OCI-LY7 (cell line): ENCODE data around the gene COX14. TPM values are rescaled to one million over a fixed set of nuclear protein-coding genes. Genes with fewer than 3 reads are reported as not detected.

Source experiments
- BruUV-seq: library from RNA; stranded (reverse); fragments of 400-500 nt; replicated peaks from 2 replicates; lab custom pipeline; 2021; lab: Mats Ljungman, UMichigan
- CTCF ChIA-PET: fragments of 300-600 bp; sonication (Branson Sonifier 250); formaldehyde crosslinking; loops from one replicate; lab custom pipeline; 2022; ENCODE audit warnings: antibody characterized with exemption; ENCODE audit not compliant: unreplicated experiment; lab: Charles Lee
- POLR2A ChIA-PET: fragments of 300-600 bp; sonication (Branson Sonifier 250); formaldehyde crosslinking; loops from one replicate; lab custom pipeline; 2022; ENCODE audit warnings: antibody characterized with exemption; lab: Charles Lee
- DNase-seq: peaks from one replicate; pipeline ENCODE4 v3.0.0-alpha.2; 2015; ENCODE audit warnings: low spot score
- H2AFZ ChIP-seq: fragments of 200-600 bp; sonication (generic), shearing (Covaris generic); 2 replicates; pipeline ENCODE4 v1.6.1; 2014; ENCODE audit warnings: mild to moderate bottlenecking, antibody characterized with exemption, low read length, moderate library complexity
- H3K27ac ChIP-seq: fragments of 200-600 bp; sonication (generic); 2 replicates; pipeline ENCODE4 v1.5.1; 2014; ENCODE audit warnings: mixed run types, low read depth, mild to moderate bottlenecking, moderate library complexity, low read length, inconsistent platforms; ENCODE audit not compliant: poor library complexity, severe bottlenecking
- H3K36me3 ChIP-seq: fragments of 200-600 bp; sonication (generic); 2 replicates; pipeline ENCODE4 v1.6.1; 2014; ENCODE audit warnings: mild to moderate bottlenecking, antibody characterized with exemption, low read length, moderate library complexity, mixed read lengths; ENCODE audit not compliant: insufficient read depth
- H3K4me1 ChIP-seq: fragments of 200-600 bp; sonication (generic); 2 replicates; pipeline ENCODE4 v1.5.1; 2014; ENCODE audit warnings: mild to moderate bottlenecking, low read length; ENCODE audit not compliant: insufficient read depth, poor library complexity, severe bottlenecking
- H3K4me2 ChIP-seq: fragments of 200-600 bp; sonication (generic); 2 replicates; pipeline ENCODE4 v1.6.1; 2014; ENCODE audit warnings: mild to moderate bottlenecking, low read length
- H3K4me3 ChIP-seq: fragments of 200-600 bp; sonication (generic); 2 replicates; pipeline ENCODE4 v1.5.1; 2014; ENCODE audit warnings: mild to moderate bottlenecking, low read depth, low read length; ENCODE audit not compliant: poor library complexity, severe bottlenecking
- H3K79me2 ChIP-seq: fragments of 200-600 bp; sonication (generic); 2 replicates; pipeline ENCODE4 v1.6.1; 2016; ENCODE audit warnings: low read depth, mild to moderate bottlenecking, low read length, moderate library complexity, mixed read lengths; ENCODE audit not compliant: insufficient read depth
- H3K9me2 ChIP-seq: fragments of 200-600 bp; sonication (generic); 2 replicates; pipeline ENCODE4 v1.6.1; 2016; ENCODE audit warnings: mild to moderate bottlenecking, low read length, mixed read lengths; ENCODE audit not compliant: insufficient read depth
- H3K9me3 ChIP-seq: fragments of 200-600 bp; sonication (generic); 2 replicates; pipeline ENCODE4 v1.6.1; 2014; ENCODE audit warnings: mild to moderate bottlenecking, mixed run types, low read length, mixed read lengths
- H4K20me1 ChIP-seq: fragments of 200-600 bp; sonication (generic); 2 replicates; pipeline ENCODE4 v1.6.1; 2014; ENCODE audit warnings: mild to moderate bottlenecking, antibody characterized with exemption, low read length, moderate library complexity, mixed read lengths; ENCODE audit not compliant: insufficient read depth
- EZH2phosphoT487 ChIP-seq: fragments of 200-600 bp; sonication (generic); IDR thresholded peaks from 2 replicates; pipeline ENCODE4 v1.6.1; 2018; ENCODE audit warnings: low read depth, borderline replicate concordance, mild to moderate bottlenecking, mixed run types, antibody characterized with exemption, low read length, moderate library complexity, mixed read lengths
- intact Hi-C: fragments of 100-400 bp; cut with micrococcal nuclease; formaldehyde crosslinking; loops from one replicate; pipeline ENCODE4 v1.10.0; 2022; ENCODE audit not compliant: unreplicated experiment
- total RNA-seq, 2 experiments: library from RNA; depleted of rRNA in 1 of 2; stranded (reverse); fragments of >200 nt in 1 of 2; shearing (Covaris generic) in 1 of 2; gene quantifications; 2 replicates each; pipeline ENCODE4 v1.2.3, GENCODE V29; 2014 to 2022
- TF ChIP-seq, protein P1 (sequence below): fragments of 200-600 bp; sonication (generic); conservative IDR thresholded peaks from 2 replicates; pipeline ENCODE4 v1.5.1; 2014; ENCODE audit warnings: mild to moderate bottlenecking, antibody characterized with exemption, low read length, moderate library complexity, mixed read lengths

Gene COX14
- total RNA-seq, 2 experiments from 2014 or later = 54.3 to 57.4 TPM

DNA sequence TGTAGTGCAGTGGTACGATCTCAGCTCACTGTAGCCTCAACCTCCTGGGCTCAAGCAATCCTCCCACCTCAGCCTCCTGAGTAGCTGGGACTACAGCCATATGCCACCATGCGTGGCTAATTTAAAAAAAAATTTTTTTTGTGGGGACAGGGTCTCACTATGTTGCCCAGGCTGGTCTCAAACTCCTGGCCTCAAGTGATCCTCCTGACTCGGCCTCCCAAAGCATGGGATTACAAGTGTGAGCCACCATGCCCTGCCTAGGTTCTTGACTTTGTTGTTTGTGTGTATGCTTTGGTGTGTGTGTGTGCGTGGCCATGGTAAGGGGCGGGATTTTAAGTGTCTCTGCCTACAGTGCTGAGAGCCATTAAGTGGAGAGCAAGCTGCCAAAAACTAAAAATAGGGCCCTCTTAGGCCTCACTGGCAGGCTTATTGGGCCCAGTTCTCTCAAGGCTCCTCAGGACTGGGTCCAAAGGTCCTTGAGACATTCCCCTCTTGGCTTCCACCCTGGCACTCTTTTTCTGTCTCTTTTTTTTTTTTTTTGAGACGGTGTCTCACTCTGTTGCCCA is 5.1 kb downstream of the COX14 start:
- no peaks in the 10 kb centered on the region for H3K9me2 ChIP-seq
- H3K4me2 ChIP-seq = no peak overlapping the region
- peaks cover 48% of the 10 kb centered on the region for H3K79me2 ChIP-seq
- intact Hi-C loops = no loop called here
- ChIA-PET POLR2A (interaction anchor here (0.9 to 1.2 kb wide), 3 partner anchors 11 to 18 kb away, joined by 3 to 5 read pairs (median 3); no protein-coding TSS in a partner anchor), CTCF (no interaction called here)
- peaks cover 60% of the 10 kb centered on the region for H3K36me3 ChIP-seq
- DNase-seq = no peak
- peaks cover 9% of the 10 kb centered on the region for H3K4me1 ChIP-seq
- BruUV-seq = no TSS peak
- no peak overlapping the region for H2AFZ ChIP-seq
- H3K4me3 ChIP-seq = no peak overlapping the region
- H3K27ac ChIP-seq = no peak overlapping the region
- H3K9me3 ChIP-seq = no peaks in the 10 kb centered on the region
- TF ChIP-seq, protein P1, sequence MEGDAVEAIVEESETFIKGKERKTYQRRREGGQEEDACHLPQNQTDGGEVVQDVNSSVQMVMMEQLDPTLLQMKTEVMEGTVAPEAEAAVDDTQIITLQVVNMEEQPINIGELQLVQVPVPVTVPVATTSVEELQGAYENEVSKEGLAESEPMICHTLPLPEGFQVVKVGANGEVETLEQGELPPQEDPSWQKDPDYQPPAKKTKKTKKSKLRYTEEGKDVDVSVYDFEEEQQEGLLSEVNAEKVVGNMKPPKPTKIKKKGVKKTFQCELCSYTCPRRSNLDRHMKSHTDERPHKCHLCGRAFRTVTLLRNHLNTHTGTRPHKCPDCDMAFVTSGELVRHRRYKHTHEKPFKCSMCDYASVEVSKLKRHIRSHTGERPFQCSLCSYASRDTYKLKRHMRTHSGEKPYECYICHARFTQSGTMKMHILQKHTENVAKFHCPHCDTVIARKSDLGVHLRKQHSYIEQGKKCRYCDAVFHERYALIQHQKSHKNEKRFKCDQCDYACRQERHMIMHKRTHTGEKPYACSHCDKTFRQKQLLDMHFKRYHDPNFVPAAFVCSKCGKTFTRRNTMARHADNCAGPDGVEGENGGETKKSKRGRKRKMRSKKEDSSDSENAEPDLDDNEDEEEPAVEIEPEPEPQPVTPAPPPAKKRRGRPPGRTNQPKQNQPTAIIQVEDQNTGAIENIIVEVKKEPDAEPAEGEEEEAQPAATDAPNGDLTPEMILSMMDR = no peak
- no peaks in the 10 kb centered on the region for H4K20me1 ChIP-seq

- H3K4me1 ChIP-seq = peaks cover 1% of the 10 kb centered on the region
- no peak overlapping the region for H3K4me2 ChIP-seq
- intact Hi-C loops = no loop called here
- POLR2A ChIA-PET = interaction anchor here (0.8 kb wide), 1 partner anchor 10 kb away, joined by 3 read pairs; no protein-coding TSS in a partner anchor
- TF ChIP-seq EZH2phosphoT487 = no peak
- TF ChIP-seq, protein P1 = no peak
- no peaks in the 10 kb centered on the region for H3K9me3 ChIP-seq
- H3K4me3 ChIP-seq = no peak overlapping the region
- no TSS peak for BruUV-seq
- no peaks in the 10 kb centered on the region for H3K9me2 ChIP-seq
- no peak overlapping the region for H3K27ac ChIP-seq
- H3K79me2 ChIP-seq = peaks cover 27% of the 10 kb centered on the region
- peaks cover 82% of the 10 kb centered on the region for H3K36me3 ChIP-seq
- CTCF ChIA-PET = no interaction called here
- no peak overlapping the region for H2AFZ ChIP-seq
- H4K20me1 ChIP-seq = 0 out of 2 replicates have a peak, but pooled peaks cover 4% of the 10 kb centered on the region
- no peak for DNase-seq
These were observed 7.4 kb downstream of the COX14 start for GRCh38 chr12:50119387-50119786.

DNA sequence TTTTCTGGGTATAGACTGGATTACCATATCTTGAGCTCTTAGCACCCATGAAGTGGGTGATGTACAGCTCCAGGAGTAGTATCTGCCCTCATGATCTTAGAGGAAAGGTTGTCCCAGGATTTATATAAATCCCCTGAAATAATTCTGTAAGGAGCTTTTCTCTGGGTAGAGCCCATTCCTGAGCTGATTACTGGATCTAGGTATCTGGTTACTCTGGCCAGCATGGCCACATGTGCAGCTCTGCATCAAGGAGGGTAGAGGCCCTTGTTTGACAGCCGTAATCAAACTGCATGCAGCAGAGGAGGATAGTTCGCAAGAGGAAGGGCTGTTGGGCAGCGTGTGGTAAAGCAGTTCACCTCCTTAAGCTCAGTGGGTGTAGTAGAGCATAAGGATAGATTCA is 8.5 kb downstream of the COX14 start:
- no peak overlapping the region for H2AFZ ChIP-seq
- peaks cover 21% of the 10 kb centered on the region; the same call in 1 of the 2 replicates for H3K79me2 ChIP-seq
- DNase-seq = no peak
- POLR2A ChIA-PET = interaction anchor here (1.3 kb wide), 1 partner anchor 9 kb away, joined by 3 read pairs; the partner anchor contains the start of gene COX14
- H3K4me2 ChIP-seq = no peak overlapping the region
- 0 out of 2 replicates have a peak, but pooled peaks cover 4% of the 10 kb centered on the region for H4K20me1 ChIP-seq
- BruUV-seq = no TSS peak
- peaks cover 88% of the 10 kb centered on the region for H3K36me3 ChIP-seq
- CTCF ChIA-PET = interaction anchor here (0.9 kb wide), 1 partner anchor 9 kb away, joined by 3 read pairs; no protein-coding TSS in a partner anchor
- no peak overlapping the region for H3K4me3 ChIP-seq
- H3K27ac ChIP-seq = no peak overlapping the region
- H3K9me3 ChIP-seq = no peaks in the 10 kb centered on the region
- H3K9me2 ChIP-seq = no peaks in the 10 kb centered on the region
- H3K4me1 ChIP-seq = peaks cover 5% of the 10 kb centered on the region
- no peak for TF ChIP-seq EZH2phosphoT487
- TF ChIP-seq, protein P1 = no peak
- intact Hi-C loops = no loop called here
